Calu3 (cell line): ENCODE measurements around the gene TGM5. TPM values are rescaled to one million over a fixed set of nuclear protein-coding genes. Genes with fewer than 3 reads are reported as not detected.

Source experiments
- BruUV-seq: library from RNA; stranded (reverse); fragments of 400-500 nt; replicated peaks from 2 replicates; lab custom pipeline; 2021; lab: Mats Ljungman, UMichigan
- CTCF ChIA-PET: fragments of 300-600 bp; sonication (Branson Sonifier 250); formaldehyde crosslinking; loops from one replicate; lab custom pipeline; 2022; ENCODE audit warnings: antibody characterized with exemption; lab: Charles Lee
- DNase-seq: peaks from one replicate; pipeline ENCODE4 v3.0.0; 2022
- H3K27ac Mint-ChIP-seq: one replicate; pipeline ENCODE4 v1.8.0; 2022; ENCODE audit warnings: mixed read lengths; ENCODE audit not compliant: unreplicated experiment
- H3K27me3 Mint-ChIP-seq: one replicate; pipeline ENCODE4 v1.8.0; 2022; ENCODE audit warnings: mixed read lengths; ENCODE audit not compliant: unreplicated experiment
- H3K36me3 Mint-ChIP-seq: one replicate; pipeline ENCODE4 v1.8.0; 2022; ENCODE audit warnings: mild to moderate bottlenecking, moderate library complexity, mixed read lengths; ENCODE audit not compliant: insufficient read depth, unreplicated experiment
- H3K4me1 Mint-ChIP-seq: one replicate; pipeline ENCODE4 v1.8.0; 2022; ENCODE audit warnings: mild to moderate bottlenecking, low read depth, mixed read lengths; ENCODE audit not compliant: unreplicated experiment
- H3K4me3 Mint-ChIP-seq: one replicate; pipeline ENCODE4 v1.8.0; 2022; ENCODE audit warnings: mild to moderate bottlenecking, low read depth, moderate library complexity, mixed read lengths; ENCODE audit not compliant: unreplicated experiment
- H3K9me3 Mint-ChIP-seq: one replicate; pipeline ENCODE4 v1.8.0; 2022; ENCODE audit warnings: low read depth, mixed read lengths; ENCODE audit not compliant: unreplicated experiment
- CTCF ChIP-seq: fragments of 200-600 bp; IDR thresholded peaks from one replicate; pipeline ENCODE4 v1.8.0; 2022; ENCODE audit warnings: antibody characterized with exemption; ENCODE audit not compliant: unreplicated experiment
- intact Hi-C: fragments of 100-400 bp; cut with micrococcal nuclease; formaldehyde crosslinking; loops from one replicate; pipeline ENCODE4 v1.10.0; 2022; ENCODE audit not compliant: unreplicated experiment
- total RNA-seq: library from RNA; stranded (reverse); gene quantifications from 2 replicates; pipeline ENCODE4 v1.2.3, GENCODE V29; 2022

TGM5 gene
- total RNA-seq, 1 experiment from 2014 or later: not detected

- Mint-ChIP-seq H3K27me3 (peaks cover 55% of the 10 kb centered on the region), H3K9me3 (no peaks in the 10 kb centered on the region), H3K4me3 (no peak overlapping the region), H3K4me1 (no peaks in the 10 kb centered on the region), H3K36me3 (no peaks in the 10 kb centered on the region), H3K27ac (no peak overlapping the region)
- CTCF ChIA-PET: no interaction called here
- intact Hi-C loops: no loop called here
- BruUV-seq: no TSS peak
- DNase-seq: no peak
- TF ChIP-seq CTCF: no peak
Observed at GRCh38 chr15:43299884-43300283, 33.2 kb upstream of the TGM5 start.

- H3K4me1 Mint-ChIP-seq: no peaks in the 10 kb centered on the region
- no TSS peak for BruUV-seq
- TF ChIP-seq CTCF: no peak
- H3K27ac Mint-ChIP-seq: no peak overlapping the region
- no peak overlapping the region for H3K4me3 Mint-ChIP-seq
- CTCF ChIA-PET: no interaction called here
- no peak for DNase-seq
- H3K27me3 Mint-ChIP-seq: peaks cover 56% of the 10 kb centered on the region
- intact Hi-C loops: no loop called here
- no peaks in the 10 kb centered on the region for H3K9me3 Mint-ChIP-seq
- H3K36me3 Mint-ChIP-seq: no peaks in the 10 kb centered on the region
Observed at GRCh38 chr15:43299411-43299810, 32.7 kb upstream of the TGM5 start.

- no TSS peak for BruUV-seq
- Mint-ChIP-seq H3K4me1 (no peaks in the 10 kb centered on the region), H3K4me3 (no peak overlapping the region), H3K27ac (no peak overlapping the region), H3K27me3 (peaks cover 53% of the 10 kb centered on the region), H3K36me3 (no peaks in the 10 kb centered on the region), H3K9me3 (no peaks in the 10 kb centered on the region)
- CTCF ChIA-PET: no interaction called here
- TF ChIP-seq CTCF: no peak
- intact Hi-C loops: no loop called here
- DNase-seq: no peak
Observed at GRCh38 chr15:43294091-43294706, 27.5 kb upstream of the TGM5 start.

- BruUV-seq: no TSS peak
- Mint-ChIP-seq H3K27ac (no peak overlapping the region), H3K4me1 (no peaks in the 10 kb centered on the region), H3K36me3 (no peaks in the 10 kb centered on the region), H3K4me3 (no peak overlapping the region), H3K27me3 (peaks cover 51% of the 10 kb centered on the region), H3K9me3 (no peaks in the 10 kb centered on the region)
- CTCF ChIA-PET: interaction anchor here (1.0 kb wide), 1 partner anchor 15 kb away, joined by 3 read pairs; no protein-coding TSS in a partner anchor
- TF ChIP-seq CTCF: no peak
- intact Hi-C loops: no loop called here
- no peak for DNase-seq
Observed at GRCh38 chr15:43293432-43293831, 26.7 kb upstream of the TGM5 start.
